Activated naive CD8-positive, alpha-beta T cell treated with anti-CD3 and anti-CD28 coated beads, Interleukin-2, amount 50 U/mL, for 24 hours (primary cell): Measurements from ENCODE around the gene RBM4B.
"Not testable (repeated sequence)": the region's sequence is repeated elsewhere in the genome, so short reads cannot be mapped to it uniquely, and the experiment has no call there.

ENCODE experiments used
- ATAC-seq: fragments of 150-1000 bp; cut with Tn5 transposase; one replicate; pipeline ENCODE4 v1.10.0; 2021
- DNase-seq: peaks from one replicate; pipeline ENCODE4 v3.0.0; 2021
- H3K27ac Mint-ChIP-seq: one replicate; pipeline ENCODE4 v1.8.0; 2021; ENCODE audit warnings: mild to moderate bottlenecking, mixed read lengths
- H3K27me3 Mint-ChIP-seq: one replicate; pipeline ENCODE4 v1.8.0; 2021; ENCODE audit warnings: mixed read lengths
- H3K36me3 Mint-ChIP-seq: one replicate; pipeline ENCODE4 v1.8.0; 2021; ENCODE audit warnings: low read depth, mixed read lengths
- H3K4me1 Mint-ChIP-seq: one replicate; pipeline ENCODE4 v1.8.0; 2021; ENCODE audit warnings: mixed read lengths
- H3K4me3 Mint-ChIP-seq: one replicate; pipeline ENCODE4 v1.8.0; 2021; ENCODE audit warnings: mild to moderate bottlenecking, moderate library complexity, mixed read lengths
- H3K9me3 Mint-ChIP-seq: one replicate; pipeline ENCODE4 v1.8.0; 2021; ENCODE audit warnings: mixed read lengths

RBM4B gene

GRCh38 chr11:66649903-66650302 is 27.8 kb downstream of the RBM4B start:
- peaks cover 64% of the 10 kb centered on the region for H3K4me1 Mint-ChIP-seq
- no peaks in the 10 kb centered on the region for H3K9me3 Mint-ChIP-seq
- H3K4me3 Mint-ChIP-seq = no peak overlapping the region
- no peak for DNase-seq
- H3K27ac Mint-ChIP-seq = peak overlapping the region; percentile 39
- peaks cover 60% of the 10 kb centered on the region for H3K36me3 Mint-ChIP-seq
- no peak for ATAC-seq
- H3K27me3 Mint-ChIP-seq = no peaks in the 10 kb centered on the region

- H3K4me3 Mint-ChIP-seq = no peak overlapping the region
- DNase-seq (no peak), ATAC-seq (no peak)
- peak overlapping the region; percentile 13 for H3K27ac Mint-ChIP-seq
- no peaks in the 10 kb centered on the region for H3K27me3 Mint-ChIP-seq
- H3K9me3 Mint-ChIP-seq = no peaks in the 10 kb centered on the region
- peaks cover 85% of the 10 kb centered on the region for H3K4me1 Mint-ChIP-seq
- peaks cover 81% of the 10 kb centered on the region for H3K36me3 Mint-ChIP-seq
Measured at GRCh38 chr11:66646828-66647227, 30.9 kb downstream of the RBM4B start.

- peaks cover 88% of the 10 kb centered on the region for H3K4me1 Mint-ChIP-seq
- H3K27me3 Mint-ChIP-seq = no peaks in the 10 kb centered on the region
- H3K9me3 Mint-ChIP-seq = no peaks in the 10 kb centered on the region
- no peak for DNase-seq
- peaks cover 91% of the 10 kb centered on the region for H3K36me3 Mint-ChIP-seq
- ATAC-seq = no peak
- peak overlapping the region; percentile 64 for H3K27ac Mint-ChIP-seq
- H3K4me3 Mint-ChIP-seq = peak overlapping the region; percentile 85
Measured at GRCh38 chr11:66643745-66644437, 33.8 kb downstream of the RBM4B start.

GRCh38 chr11:66641834-66642233 is 35.9 kb downstream of the RBM4B start:
- Mint-ChIP-seq H3K36me3 (peaks cover 91% of the 10 kb centered on the region), H3K27ac (peak overlapping the region; percentile 87), H3K4me3 (peak overlapping the region; percentile 85), H3K4me1 (peaks cover 88% of the 10 kb centered on the region), H3K27me3 (no peaks in the 10 kb centered on the region), H3K9me3 (no peaks in the 10 kb centered on the region)
- ATAC-seq (no peak), DNase-seq (no peak)

GRCh38 chr11:66639814-66640340 is 37.8 kb downstream of the RBM4B start:
- not testable (repeated sequence) for DNase-seq, H3K9me3 Mint-ChIP-seq, ATAC-seq, H3K27me3 Mint-ChIP-seq
- Mint-ChIP-seq H3K36me3 (peaks cover 75% of the 10 kb centered on the region), H3K27ac (peak overlapping the region; percentile 93), H3K4me1 (peaks cover 77% of the 10 kb centered on the region), H3K4me3 (peak overlapping the region; percentile 85)

GRCh38 chr11:66639066-66639813 is 38.4 kb downstream of the RBM4B start:
- H3K27me3 Mint-ChIP-seq = no peaks in the 10 kb centered on the region
- H3K9me3 Mint-ChIP-seq = no peaks in the 10 kb centered on the region
- peaks cover 76% of the 10 kb centered on the region for H3K4me1 Mint-ChIP-seq
- H3K4me3 Mint-ChIP-seq = peak overlapping the region; percentile 85
- ATAC-seq (no peak), DNase-seq (no peak)
- peak overlapping the region; percentile 93 for H3K27ac Mint-ChIP-seq
- peaks cover 74% of the 10 kb centered on the region for H3K36me3 Mint-ChIP-seq

GRCh38 chr11:66638177-66639065 is 39.3 kb downstream of the RBM4B start, which contains the start of gene RBM4:
Gene RBM4, plus strand, starts transcription at chr11:66638703. Its CDS starts 1,009 bp downstream, at chr11:66639712.
- Mint-ChIP-seq H3K4me1 (peaks cover 68% of the 10 kb centered on the region), H3K4me3 (peak within 1 kb of the TSS; percentile 85), H3K27ac (peak within 1 kb of the TSS; percentile 93), H3K27me3 (no peaks in the 10 kb centered on the region), H3K9me3 (no peaks in the 10 kb centered on the region), H3K36me3 (peaks cover 69% of the 10 kb centered on the region)
- ATAC-seq (peak; percentile 96), DNase-seq (peak; percentile 93)

GRCh38 chr11:66637557-66638176 is 40.0 kb downstream of the RBM4B start:
- peaks cover 61% of the 10 kb centered on the region for H3K4me1 Mint-ChIP-seq
- H3K27ac Mint-ChIP-seq = peak overlapping the region; percentile 93
- H3K4me3 Mint-ChIP-seq = peak overlapping the region; percentile 85
- no peaks in the 10 kb centered on the region for H3K27me3 Mint-ChIP-seq
- no peak for DNase-seq
- no peak for ATAC-seq
- H3K9me3 Mint-ChIP-seq = no peaks in the 10 kb centered on the region
- H3K36me3 Mint-ChIP-seq = peaks cover 67% of the 10 kb centered on the region

GRCh38 chr11:66636411-66636810 is 41.3 kb downstream of the RBM4B start:
- Mint-ChIP-seq H3K36me3 (peaks cover 67% of the 10 kb centered on the region), H3K4me1 (peaks cover 54% of the 10 kb centered on the region)

GRCh38 chr11:66632952-66633351 is 44.7 kb downstream of the RBM4B start:
- Mint-ChIP-seq H3K27ac (no peak overlapping the region), H3K4me3 (no peak overlapping the region), H3K4me1 (peaks cover 48% of the 10 kb centered on the region), H3K36me3 (peaks cover 56% of the 10 kb centered on the region), H3K27me3 (no peaks in the 10 kb centered on the region), H3K9me3 (no peaks in the 10 kb centered on the region)
- DNase-seq = no peak
- ATAC-seq = no peak

More at GRCh38 chr11:66636411-66636810, 41.3 kb downstream of the RBM4B start:
- DNase-seq (no peak), ATAC-seq (no peak)
- Mint-ChIP-seq H3K4me3 (no peak overlapping the region), H3K27me3 (no peaks in the 10 kb centered on the region), H3K27ac (peak overlapping the region; percentile 93), H3K9me3 (no peaks in the 10 kb centered on the region)

GRCh38 chr11:66631883-66632282 is 45.8 kb downstream of the RBM4B start:
- peaks cover 61% of the 10 kb centered on the region for H3K36me3 Mint-ChIP-seq
- DNase-seq = no peak

GRCh38 chr11:66629356-66629755 is 48.3 kb downstream of the RBM4B start:
- peaks cover 33% of the 10 kb centered on the region for H3K4me1 Mint-ChIP-seq
- H3K4me3 Mint-ChIP-seq = no peak overlapping the region
- no peaks in the 10 kb centered on the region for H3K9me3 Mint-ChIP-seq
- no peak for ATAC-seq
- H3K27me3 Mint-ChIP-seq = no peaks in the 10 kb centered on the region
- H3K27ac Mint-ChIP-seq = no peak overlapping the region
- peaks cover 68% of the 10 kb centered on the region for H3K36me3 Mint-ChIP-seq
- no peak for DNase-seq

More at GRCh38 chr11:66631883-66632282, 45.8 kb downstream of the RBM4B start:
- no peak for ATAC-seq
- peaks cover 44% of the 10 kb centered on the region for H3K4me1 Mint-ChIP-seq
- no peaks in the 10 kb centered on the region for H3K9me3 Mint-ChIP-seq
- no peak overlapping the region for H3K4me3 Mint-ChIP-seq
- H3K27ac Mint-ChIP-seq = no peak overlapping the region
- no peaks in the 10 kb centered on the region for H3K27me3 Mint-ChIP-seq

- ATAC-seq = no peak
- no peak for DNase-seq
- Mint-ChIP-seq H3K9me3 (no peaks in the 10 kb centered on the region), H3K36me3 (peaks cover 73% of the 10 kb centered on the region), H3K4me3 (no peak overlapping the region), H3K27me3 (no peaks in the 10 kb centered on the region), H3K4me1 (peaks cover 42% of the 10 kb centered on the region), H3K27ac (peak overlapping the region; percentile 51)
Measured at GRCh38 chr11:66628061-66628603, 49.6 kb downstream of the RBM4B start.
